Fibroblast of skin of left quadriceps (primary cell): Measurements from ENCODE around the gene CCDC90B.

Experiments used
- DNase-seq, 2 experiments: peaks; one replicate each; pipeline ENCODE4 v3.0.0-alpha.2; 2013; ENCODE audit warnings: low read depth in 2 of 2

Gene CCDC90B

GRCh38 chr11:83235825-83236224 lies 50.3 kb downstream of the CCDC90B start:
- DNase-seq, result no peak

GRCh38 chr11:83223457-83223856 lies 62.7 kb downstream of the CCDC90B start:
- DNase-seq, result no peak

- no peak for DNase-seq
Measured at GRCh38 chr11:83222499-83222898, 63.7 kb downstream of the CCDC90B start.

GRCh38 chr11:83221694-83222093 lies 64.5 kb downstream of the CCDC90B start:
- DNase-seq, result no peak

GRCh38 chr11:83220260-83220659 lies 65.9 kb downstream of the CCDC90B start:
- no peak for DNase-seq

GRCh38 chr11:83219095-83219494 lies 67.1 kb downstream of the CCDC90B start:
- no peak for DNase-seq
